HG02852 (cell line): Measurements from ENCODE around the gene ADAM17.
A peak's percentile ranks its signal among the peaks of the same experiment; 100 is the strongest.

ENCODE experiments used
- ATAC-seq: cut with Tn5 transposase; IDR thresholded peaks from one replicate; pipeline ENCODE4 v1.9.1; 2021; ENCODE audit warnings: mild to moderate bottlenecking, moderate library complexity; ENCODE audit not compliant: unreplicated experiment

Gene ADAM17

DNA sequence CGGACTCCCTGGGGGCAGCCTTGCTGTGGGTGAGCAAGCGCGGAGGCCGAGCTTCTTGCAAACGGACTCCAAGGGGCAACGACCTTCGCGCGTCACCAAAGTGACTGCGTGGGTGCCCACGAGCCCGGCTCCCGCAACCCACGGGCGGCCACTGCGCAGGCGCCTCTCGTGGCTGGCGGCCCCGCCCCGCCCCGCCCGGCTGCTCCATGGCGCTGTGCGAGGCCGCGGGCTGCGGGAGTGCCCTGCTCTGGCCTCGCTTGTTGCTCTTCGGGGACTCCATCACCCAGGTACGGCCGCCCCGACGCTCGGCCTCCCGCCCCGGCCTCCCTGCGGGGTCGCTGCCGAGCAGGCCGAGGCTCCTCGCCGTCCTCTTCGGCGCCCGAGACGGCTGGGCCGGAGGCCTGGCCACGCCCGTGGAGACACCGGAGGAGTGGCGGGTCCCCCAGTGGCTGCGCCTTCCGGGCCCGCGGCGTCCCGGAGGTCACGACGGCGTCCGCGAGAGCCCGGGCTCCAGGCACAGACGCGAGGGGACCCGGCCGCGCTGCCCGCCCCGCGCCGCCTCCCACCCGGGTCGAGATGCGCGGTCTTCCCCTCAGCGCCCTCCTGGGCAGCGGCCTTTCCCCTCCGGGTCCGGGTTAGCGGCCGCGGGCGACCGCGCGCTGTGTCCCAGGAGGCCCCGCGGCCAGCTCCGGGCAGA, 81.1 kb downstream of the ADAM17 start, which contains the start of gene IAH1:
Gene IAH1, plus strand, starts transcription at position 191 of the 697 bp plus-strand sequence. Its CDS starts 16 bp downstream, at position 207.
- ATAC-seq: peak; percentile 69

GRCh38 chr2:9473985-9474360, 81.7 kb downstream of the ADAM17 start:
- ATAC-seq: peak; percentile 44

DNA sequence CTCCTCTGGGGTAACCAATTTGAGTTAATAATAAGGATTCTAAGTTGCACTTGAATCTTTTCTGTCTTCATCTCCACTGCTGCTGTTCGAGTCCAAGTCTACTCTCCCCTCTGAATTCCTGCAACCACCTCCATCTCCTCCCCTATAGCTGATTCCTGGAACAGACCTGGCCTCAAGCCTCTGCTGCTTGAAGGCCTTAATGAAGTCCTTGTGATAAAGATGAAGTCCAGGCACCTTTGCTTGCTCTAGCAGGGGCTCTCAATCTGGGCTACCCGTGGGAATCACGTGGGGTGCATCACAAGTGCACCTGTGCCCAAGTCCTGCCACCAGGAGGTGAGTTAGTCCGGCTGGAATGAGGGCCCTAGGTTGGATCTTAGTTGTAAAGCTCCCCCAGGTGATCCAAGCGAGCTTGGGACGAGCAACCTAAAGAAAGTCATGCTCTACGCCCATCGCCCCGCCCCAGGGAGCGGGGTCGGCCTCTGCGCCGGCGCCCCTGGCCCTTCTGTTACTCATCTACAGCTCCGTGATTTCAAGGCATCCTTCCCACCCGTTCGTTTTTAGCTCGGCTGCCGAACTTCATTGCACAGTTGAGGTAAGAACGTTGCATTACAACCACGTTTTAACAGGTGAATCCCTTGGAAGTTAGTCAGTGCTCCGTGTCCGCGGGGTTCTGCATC, 82.2 kb downstream of the ADAM17 start:
- peak; percentile 8 for ATAC-seq

DNA sequence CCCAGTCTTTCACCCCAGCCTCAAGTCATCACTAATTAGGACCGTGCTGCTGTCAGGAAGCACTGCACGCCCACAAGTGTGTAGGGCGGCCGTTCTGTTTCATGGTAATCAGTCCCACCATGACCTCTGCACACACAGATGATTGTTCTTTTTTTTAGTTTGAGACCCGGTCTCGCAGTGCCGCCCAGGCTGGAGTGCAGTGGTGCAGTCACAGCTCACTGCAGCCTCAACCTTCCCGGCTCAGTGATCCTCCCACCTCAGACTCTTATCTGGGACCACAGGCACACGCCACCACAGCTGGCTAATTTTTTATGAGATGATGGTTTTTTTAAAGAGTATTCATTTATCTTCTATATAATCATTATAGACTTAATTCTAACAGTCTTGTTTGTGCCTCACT, 83.1 kb downstream of the ADAM17 start:
- ATAC-seq: no peak

- no peak for ATAC-seq
Observed at GRCh38 chr2:9471206-9471605, 84.4 kb downstream of the ADAM17 start.

DNA sequence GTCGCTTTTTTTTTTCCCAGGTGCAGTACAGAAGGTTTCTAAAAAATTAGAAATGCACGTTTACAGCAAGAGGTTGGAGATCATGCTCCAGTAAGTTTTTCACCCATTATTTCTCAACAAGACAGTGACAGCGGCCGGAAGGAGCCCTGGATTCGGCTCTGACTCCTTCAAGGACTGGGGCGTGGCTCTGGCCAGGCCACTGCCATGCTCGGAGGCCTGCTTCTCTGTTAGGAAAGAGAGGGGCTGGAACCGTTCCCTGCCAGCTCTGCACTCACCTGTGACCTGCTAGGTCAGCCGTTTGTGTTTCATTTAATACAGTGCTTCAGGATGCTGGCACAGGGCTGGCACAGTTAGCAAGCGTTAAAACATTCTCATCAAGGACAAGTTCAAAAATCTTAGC, 87.9 kb downstream of the ADAM17 start:
- no peak for ATAC-seq

DNA sequence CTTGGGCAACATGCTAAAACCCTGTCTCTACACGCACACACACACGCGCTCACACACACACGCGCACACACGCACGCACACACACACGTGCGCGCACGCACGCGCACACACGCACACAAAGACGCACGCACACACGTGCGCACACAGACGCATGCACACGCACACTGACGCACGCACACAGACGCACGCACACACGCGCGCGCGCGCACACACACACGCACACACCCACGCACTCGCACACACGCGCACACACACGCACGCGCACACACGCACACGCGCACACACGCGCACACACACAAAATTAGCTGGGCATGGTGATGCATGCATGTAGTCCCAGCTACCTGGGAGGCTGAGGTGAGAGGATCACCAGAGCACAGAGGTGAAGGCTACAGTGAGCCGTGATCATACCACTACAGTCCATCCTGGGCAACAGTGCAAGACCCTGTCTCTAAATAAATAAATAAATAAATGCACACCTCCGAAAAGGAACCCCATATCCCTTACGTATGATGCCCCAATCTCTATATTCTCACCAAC, 89.4 kb downstream of the ADAM17 start:
- ATAC-seq: no peak

DNA sequence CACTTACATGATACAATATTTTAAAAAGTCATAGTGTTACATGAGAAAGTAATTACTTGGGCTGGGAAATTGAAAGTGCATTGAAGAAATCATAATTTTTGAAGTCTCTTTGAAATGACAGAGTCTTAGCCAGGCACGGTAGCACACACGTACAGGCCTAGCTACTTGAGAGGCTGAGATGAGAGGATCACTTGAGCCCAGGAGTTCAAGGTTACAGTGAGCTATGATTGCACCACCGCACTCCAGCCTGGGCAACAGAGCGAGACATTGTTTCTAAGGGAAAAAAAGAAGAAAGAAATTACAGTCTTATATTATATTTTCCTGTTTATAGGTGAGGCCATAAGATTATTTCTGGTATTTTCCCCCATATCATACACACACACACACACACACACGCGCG, 90.5 kb downstream of the ADAM17 start:
- no peak for ATAC-seq

GRCh38 chr2:9463698-9464034, 92.0 kb downstream of the ADAM17 start:
- no peak for ATAC-seq

GRCh38 chr2:9462886-9463697, 92.5 kb downstream of the ADAM17 start:
- no peak for ATAC-seq

DNA sequence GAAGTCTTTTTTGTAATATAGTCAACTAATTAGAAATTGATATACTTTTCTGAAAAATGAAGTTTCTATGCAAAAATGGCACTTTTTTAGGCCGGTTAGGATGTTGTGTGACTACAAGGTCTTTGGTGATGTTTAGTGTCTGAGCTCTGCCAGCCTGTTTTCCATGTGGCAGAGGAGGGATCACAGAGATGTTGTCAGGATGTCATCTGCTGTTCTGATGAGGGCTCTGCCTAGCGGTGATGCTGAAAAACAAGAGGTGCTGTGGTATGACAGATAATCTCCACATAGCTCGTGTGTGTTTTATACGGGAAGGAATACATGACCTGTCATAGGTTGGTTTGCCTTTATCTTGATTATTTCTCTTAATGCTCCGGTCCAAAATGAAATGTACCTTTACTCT, 93.3 kb downstream of the ADAM17 start:
- ATAC-seq: no peak

GRCh38 chr2:9461079-9461478, 94.6 kb downstream of the ADAM17 start:
- no peak for ATAC-seq

DNA sequence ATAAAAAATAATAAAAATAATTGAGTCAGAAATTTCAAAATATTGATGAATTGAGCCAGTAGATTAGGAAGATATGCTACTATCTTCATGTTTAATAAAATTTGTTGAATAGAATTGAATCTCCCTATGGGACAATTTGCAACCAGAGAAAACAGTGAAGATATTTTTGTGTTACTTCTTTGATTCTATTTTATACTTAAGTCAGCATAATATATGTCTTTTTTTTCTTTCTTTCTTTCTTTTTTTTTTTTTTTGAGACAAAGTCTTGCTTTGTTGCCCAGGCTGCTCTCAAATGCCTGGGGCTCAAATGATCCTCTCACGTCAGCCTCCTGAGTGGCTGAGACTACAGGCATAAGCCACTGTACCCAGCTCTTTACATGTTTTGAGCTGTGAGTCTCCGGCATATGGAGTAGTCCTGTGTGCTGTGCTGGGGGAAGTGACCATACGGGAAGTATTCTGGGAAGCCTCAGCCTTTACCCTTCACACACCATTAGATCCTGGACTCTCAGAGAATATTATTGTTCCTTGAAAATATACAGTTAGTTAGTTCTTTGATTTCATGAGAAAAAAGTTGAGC, 95.1 kb downstream of the ADAM17 start:
- no peak for ATAC-seq

- ATAC-seq: no peak
Observed at GRCh38 chr2:9451231-9451630, 104.4 kb downstream of the ADAM17 start.

GRCh38 chr2:9445089-9445488, 110.5 kb downstream of the ADAM17 start:
- ATAC-seq: no peak

GRCh38 chr2:9443526-9443925, 112.1 kb downstream of the ADAM17 start:
- ATAC-seq: no peak

- no peak for ATAC-seq
Observed at GRCh38 chr2:9441556-9441955, 114.1 kb downstream of the ADAM17 start.

- ATAC-seq: no peak
Observed at GRCh38 chr2:9440058-9440727, 115.4 kb downstream of the ADAM17 start.

DNA sequence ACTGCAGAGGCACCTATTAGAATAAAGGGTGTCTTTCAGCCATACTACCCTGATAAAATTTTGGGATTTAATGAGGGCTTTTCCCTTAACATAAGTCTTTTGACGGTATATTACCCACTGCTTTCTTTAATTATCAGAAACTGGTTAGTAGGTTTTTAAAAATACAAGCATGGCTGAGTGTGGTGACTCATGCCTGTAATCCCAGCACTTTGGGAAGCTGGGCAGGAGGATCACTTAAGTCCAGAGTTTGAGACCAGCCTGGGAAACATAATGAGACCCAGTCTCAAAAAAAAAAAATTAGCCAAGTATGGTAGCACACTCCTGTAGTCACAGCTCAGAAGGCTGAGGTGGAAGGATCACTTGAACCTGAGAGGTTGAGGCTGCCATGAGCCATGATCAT, 116.1 kb downstream of the ADAM17 start:
- no peak for ATAC-seq
